Activated T-helper 1 cell treated with Interleukin-2 at 50 U/mL for 16 hours (primary cell): ENCODE measurements around the gene CASP14.
"Not testable (repeated sequence)": the region's sequence is repeated elsewhere in the genome, so short reads cannot be mapped to it uniquely, and the experiment has no call there.

Experiments
- DNase-seq: peaks from one replicate; pipeline ENCODE4 v3.0.0-alpha.2; 2020; ENCODE audit warnings: low read depth

Gene CASP14

GRCh38 chr19:15048885-15049541 lies at the start of gene CASP14:
CASP14 (plus strand) TSS chr19:15049480; CDS start chr19:15052252, 2,772 bp downstream.
- DNase-seq: no peak

GRCh38 chr19:15008308-15008707 lies 41.0 kb upstream of the CASP14 start:
- no peak for DNase-seq

GRCh38 chr19:15010501-15011300 lies 38.6 kb upstream of the CASP14 start:
- DNase-seq: no peak

GRCh38 chr19:15014579-15014978 lies 34.7 kb upstream of the CASP14 start:
- DNase-seq: no peak

- no peak for DNase-seq
Measured at GRCh38 chr19:15015946-15016542, 33.2 kb upstream of the CASP14 start.

- not testable (repeated sequence) for DNase-seq
Measured at GRCh38 chr19:15018836-15019235, 30.4 kb upstream of the CASP14 start.

- no peak for DNase-seq
Measured at GRCh38 chr19:15021286-15022007, 27.8 kb upstream of the CASP14 start.

- DNase-seq: no peak
Measured at GRCh38 chr19:15022752-15023151, 26.5 kb upstream of the CASP14 start.

- no peak for DNase-seq
Measured at GRCh38 chr19:15025217-15025616, 24.1 kb upstream of the CASP14 start.

GRCh38 chr19:15028490-15028889 lies 20.8 kb upstream of the CASP14 start:
- no peak for DNase-seq

GRCh38 chr19:15031675-15032074 lies 17.6 kb upstream of the CASP14 start:
- DNase-seq: no peak

- DNase-seq: no peak
Measured at GRCh38 chr19:15035795-15036311, 13.4 kb upstream of the CASP14 start.

GRCh38 chr19:15037586-15037985 lies 11.7 kb upstream of the CASP14 start:
- DNase-seq: no peak

- no peak for DNase-seq
Measured at GRCh38 chr19:15038294-15038693, 11.0 kb upstream of the CASP14 start.

GRCh38 chr19:15042003-15042402 lies 7.3 kb upstream of the CASP14 start:
- no peak for DNase-seq

GRCh38 chr19:15042826-15043225 lies 6.5 kb upstream of the CASP14 start:
- DNase-seq: no peak

- no peak for DNase-seq
Measured at GRCh38 chr19:15045506-15045905, 3.8 kb upstream of the CASP14 start.

- DNase-seq: no peak
Measured at GRCh38 chr19:15047680-15048079, 1.6 kb upstream of the CASP14 start.

- no peak for DNase-seq
Measured at GRCh38 chr19:15048128-15048527, 1.2 kb upstream of the CASP14 start.

- no peak for DNase-seq
Measured at GRCh38 chr19:15050639-15051038, 1.4 kb downstream of the CASP14 start.

GRCh38 chr19:15062036-15062435 lies 12.8 kb downstream of the CASP14 start:
- DNase-seq: no peak

- not testable (repeated sequence) for DNase-seq
Measured at GRCh38 chr19:15070386-15070785, 21.1 kb downstream of the CASP14 start.
